ENCODE results near the gene ISG20.

Gene ISG20

GRCh38 chr15:88638626-88639372 is at the start of gene ISG20 (continued):
- TF ChIP-seq ZNF280C (tag by site-specific recombination; IDR thresholded peaks at IDR 0.05): no peak
- TF ChIP-seq ZNF146 (tag by site-specific recombination; IDR thresholded peaks at IDR 0.05): no peak
- peak; percentile 65 for TF ChIP-seq ZNF335 (tag by site-specific recombination; conservative IDR thresholded peaks at IDR 0.05)
- TF ChIP-seq CTCF (tag by site-specific recombination; IDR thresholded peaks at IDR 0.05): peak; percentile 87
- TF ChIP-seq ZNF561 (tag by site-specific recombination; IDR thresholded peaks at IDR 0.05; ENCODE audit: borderline replicate concordance): peak; percentile 84; the same call in 1 of the 2 replicates
- TF ChIP-seq ZBTB26 (tag by site-specific recombination; optimal IDR thresholded peaks at IDR 0.05): peak; percentile 17
- no peak for TF ChIP-seq ZNF148 (tag by site-specific recombination; IDR thresholded peaks at IDR 0.05; ENCODE audit: borderline replicate concordance)
- peak; percentile 53; the same call in 1 of the 2 replicates for TF ChIP-seq ZNF121 (tag by site-specific recombination; IDR thresholded peaks at IDR 0.05)
- TF ChIP-seq ZFP3 (tag by site-specific recombination; IDR thresholded peaks at IDR 0.05; ENCODE audit: low read depth): no peak
- no peak for TF ChIP-seq ZNF558 (tag by site-specific recombination; IDR thresholded peaks at IDR 0.05)
- TF ChIP-seq YY1 (tag by site-specific recombination; IDR thresholded peaks at IDR 0.05): no peak
- TF ChIP-seq ZNF23 (tag by site-specific recombination; IDR thresholded peaks at IDR 0.05; ENCODE audit: borderline replicate concordance): no peak
- TF ChIP-seq ZBTB11 (tag by site-specific recombination; conservative IDR thresholded peaks at IDR 0.05; ENCODE audit: low read depth): no peak
- no peak for TF ChIP-seq ZNF133 (tag by site-specific recombination; IDR thresholded peaks at IDR 0.05)
- TF ChIP-seq ZSCAN23 (tag by site-specific recombination; IDR thresholded peaks at IDR 0.05): 0 out of 2 replicates have a peak, but pooled peaks have one; percentile 47
- no peak for TF ChIP-seq ZSCAN18 (tag by site-specific recombination; IDR thresholded peaks at IDR 0.05)
- no peak for TF ChIP-seq ZNF19 (tag by site-specific recombination; IDR thresholded peaks at IDR 0.05; ENCODE audit: low read depth)
- peak; percentile 51; the same call in 1 of the 2 replicates for TF ChIP-seq ZIC2 (tag by site-specific recombination; IDR thresholded peaks at IDR 0.05)
- no peak for TF ChIP-seq ZNF449 (tag by site-specific recombination; IDR thresholded peaks at IDR 0.05)
- no peak for TF ChIP-seq MYNN (tag by site-specific recombination; IDR thresholded peaks at IDR 0.05; ENCODE audit: borderline replicate concordance)
- peak; percentile 65; the same call in 1 of the 2 replicates for TF ChIP-seq IKZF3 (tag by site-specific recombination; IDR thresholded peaks at IDR 0.05)
- peak; percentile 46; the same call in 1 of the 2 replicates for TF ChIP-seq EGR2 (tag by site-specific recombination; IDR thresholded peaks at IDR 0.05; ENCODE audit: low read depth)
- no peak for TF ChIP-seq ZNF658 (tag by site-specific recombination; IDR thresholded peaks at IDR 0.05)
